Peyer's patch (tissue), 4 donors: ENCODE data around the gene CCNJ.

Source experiments
- CTCF ChIP-seq, 6 experiments: fragments of 450-650 bp in 4 of 6; fragments of 200-600 bp in 2 of 6; sonication (generic) in 1 of 6; IDR thresholded peaks; one replicate each; pipeline ENCODE4 v1.5.1; 2017 to 2019; ENCODE audit warnings: antibody characterized with exemption in 6 of 6, mild to moderate bottlenecking in 3 of 6, moderate library complexity in 1 of 6
- POLR2A ChIP-seq, 2 donors: fragments of 450-650 bp; IDR thresholded peaks; one replicate each; pipeline ENCODE4 v1.5.1; 2017; ENCODE audit warnings: antibody characterized with exemption in 2 of 2, mild to moderate bottlenecking in 2 of 2, moderate library complexity in 2 of 2

- TF ChIP-seq CTCF (IDR thresholded peaks at IDR 0.05) (no peak), POLR2A (IDR thresholded peaks at IDR 0.05) (no peak)
These were observed 45.1 kb upstream of the CCNJ start for GRCh38 chr10:95998255-95998784.
